ENCODE data around the gene SLC4A1AP. TPM values are rescaled to one million over a fixed set of nuclear protein-coding genes. Genes with fewer than 3 reads are reported as not detected.

Gene SLC4A1AP
- total RNA-seq, 1 donor from 2014 or later = 18.7 TPM

GRCh38 chr2:27727257-27727656 lies 63.6 kb downstream of the SLC4A1AP start:
- DNase-seq = no peak
- Histone ChIP-seq H3K4me1 (peaks cover 37% of the 10 kb centered on the region), H3K36me3 (no peaks in the 10 kb centered on the region), H3K4me3 (no peak overlapping the region), H3K27ac (no peak overlapping the region), H3K9me3 (no peaks in the 10 kb centered on the region), H3K27me3 (no peaks in the 10 kb centered on the region)
- no peak for TF ChIP-seq CTCF (IDR thresholded peaks at IDR 0.05)
- intact Hi-C loops (cut with DNase I) = no loop called here
- ATAC-seq = peak; percentile 55

GRCh38 chr2:27728081-27728858 lies 64.6 kb downstream of the SLC4A1AP start:
- H3K27ac ChIP-seq = peak overlapping the region; percentile 42
- H3K4me1 ChIP-seq = peaks cover 33% of the 10 kb centered on the region
- intact Hi-C loops (cut with DNase I) = no loop called here

GRCh38 chr2:27729198-27729597 lies 65.5 kb downstream of the SLC4A1AP start:
- H3K27ac ChIP-seq = no peak overlapping the region
- TF ChIP-seq CTCF (IDR thresholded peaks at IDR 0.05) = no peak
- no peaks in the 10 kb centered on the region for H3K36me3 ChIP-seq
- no peaks in the 10 kb centered on the region for H3K27me3 ChIP-seq
- DNase-seq = no peak
- no peak overlapping the region for H3K4me3 ChIP-seq
- no peaks in the 10 kb centered on the region for H3K9me3 ChIP-seq
- intact Hi-C loops (cut with DNase I) = no loop called here
- no peak for ATAC-seq
- peaks cover 24% of the 10 kb centered on the region for H3K4me1 ChIP-seq

More at GRCh38 chr2:27728081-27728858, 64.6 kb downstream of the SLC4A1AP start:
- no peak for TF ChIP-seq CTCF (IDR thresholded peaks at IDR 0.05)
- no peak for ATAC-seq
- Histone ChIP-seq H3K27me3 (no peaks in the 10 kb centered on the region), H3K4me3 (no peak overlapping the region), H3K9me3 (no peaks in the 10 kb centered on the region), H3K36me3 (no peaks in the 10 kb centered on the region)
- no peak for DNase-seq

- no peak overlapping the region for H3K27ac ChIP-seq
- no peaks in the 10 kb centered on the region for H3K9me3 ChIP-seq
- DNase-seq (no peak), ATAC-seq (no peak)
- TF ChIP-seq CTCF (IDR thresholded peaks at IDR 0.05) = no peak
- H3K4me3 ChIP-seq = no peak overlapping the region
- H3K4me1 ChIP-seq = peaks cover 20% of the 10 kb centered on the region
- no peaks in the 10 kb centered on the region for H3K27me3 ChIP-seq
- intact Hi-C loops (cut with DNase I) = no loop called here
- H3K36me3 ChIP-seq = no peaks in the 10 kb centered on the region
These were observed 65.9 kb downstream of the SLC4A1AP start for GRCh38 chr2:27729614-27730013.

- no peaks in the 10 kb centered on the region for H3K9me3 ChIP-seq
- intact Hi-C loops (cut with DNase I) = no loop called here
- no peak overlapping the region for H3K4me3 ChIP-seq
- no peaks in the 10 kb centered on the region for H3K36me3 ChIP-seq
- no peaks in the 10 kb centered on the region for H3K27me3 ChIP-seq
- H3K4me1 ChIP-seq = peaks cover 21% of the 10 kb centered on the region
- DNase-seq (no peak), ATAC-seq (peak; percentile 45)
- no peak for TF ChIP-seq CTCF (IDR thresholded peaks at IDR 0.05)
- H3K27ac ChIP-seq = no peak overlapping the region
These were observed 66.6 kb downstream of the SLC4A1AP start for GRCh38 chr2:27730261-27730662.

Data from upper lobe of right lung (tissue), 1 donor.